Measurements from ENCODE around the gene CDC16. TPM values are rescaled to one million over a fixed set of nuclear protein-coding genes. Genes with fewer than 3 reads are reported as not detected.

Gene CDC16
- total RNA-seq, 1 experiment from 2014 or later = 61.1 TPM

DNA sequence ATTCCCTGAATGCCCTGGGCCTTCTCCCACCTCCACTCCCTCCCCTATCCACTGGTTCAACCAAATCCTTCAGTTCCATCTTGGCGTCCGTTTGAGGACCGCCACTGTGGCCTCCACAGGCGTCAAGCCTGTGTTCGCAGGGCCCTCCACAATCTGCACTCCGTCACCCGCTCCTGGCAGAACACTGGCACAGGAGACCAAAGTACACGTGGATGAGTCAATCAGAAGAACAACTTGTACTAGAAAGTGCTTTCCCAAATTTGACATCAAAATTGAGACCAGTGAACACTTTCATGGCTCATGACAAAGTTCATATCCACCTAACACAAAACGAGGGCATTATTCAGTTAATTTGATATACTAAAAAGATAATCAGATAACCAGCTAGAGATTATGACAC, 6.5 kb upstream of the CDC16 start:
- ChIA-PET CTCF (interaction anchor here (1.2 kb wide), 1 partner anchor 20 kb away, joined by 3 read pairs; no protein-coding TSS in a partner anchor), POLR2A (ENCODE audit: low non-redundant PET) (no interaction called here)
- intact Hi-C loops (cut with micrococcal nuclease; ENCODE audit: unreplicated experiment) = loop anchor here (5.0 kb wide), 2 partner anchors 96 to 1286 kb away; partner anchors contain the start of gene RASA3
- Histone ChIP-seq H3K36me3 (ENCODE audit: insufficient read depth, low read length, poor library complexity, severe bottlenecking) (no peaks in the 10 kb centered on the region), H3K27me3 (replicated peaks; ENCODE audit: insufficient read depth, low read depth, low read length, poor library complexity) (no peaks in the 10 kb centered on the region), H3K4me3 (ENCODE audit: low read depth, low read length, poor library complexity, severe bottlenecking) (no peak overlapping the region), H3K27ac (ENCODE audit: low read depth, low read length, poor library complexity, severe bottlenecking) (no peak overlapping the region), H3K4me1 (ENCODE audit: insufficient read depth, low read length, poor library complexity, severe bottlenecking) (peaks cover 9% of the 10 kb centered on the region), H3K9me3 (ENCODE audit: low read depth, low read length, poor library complexity, severe bottlenecking) (no peaks in the 10 kb centered on the region)
- TF ChIP-seq EZH2 (IDR thresholded peaks at IDR 0.05; ENCODE audit: borderline replicate concordance, low read depth, low read length, poor library complexity, severe bottlenecking) = no peak
- TF ChIP-seq, protein P1, sequence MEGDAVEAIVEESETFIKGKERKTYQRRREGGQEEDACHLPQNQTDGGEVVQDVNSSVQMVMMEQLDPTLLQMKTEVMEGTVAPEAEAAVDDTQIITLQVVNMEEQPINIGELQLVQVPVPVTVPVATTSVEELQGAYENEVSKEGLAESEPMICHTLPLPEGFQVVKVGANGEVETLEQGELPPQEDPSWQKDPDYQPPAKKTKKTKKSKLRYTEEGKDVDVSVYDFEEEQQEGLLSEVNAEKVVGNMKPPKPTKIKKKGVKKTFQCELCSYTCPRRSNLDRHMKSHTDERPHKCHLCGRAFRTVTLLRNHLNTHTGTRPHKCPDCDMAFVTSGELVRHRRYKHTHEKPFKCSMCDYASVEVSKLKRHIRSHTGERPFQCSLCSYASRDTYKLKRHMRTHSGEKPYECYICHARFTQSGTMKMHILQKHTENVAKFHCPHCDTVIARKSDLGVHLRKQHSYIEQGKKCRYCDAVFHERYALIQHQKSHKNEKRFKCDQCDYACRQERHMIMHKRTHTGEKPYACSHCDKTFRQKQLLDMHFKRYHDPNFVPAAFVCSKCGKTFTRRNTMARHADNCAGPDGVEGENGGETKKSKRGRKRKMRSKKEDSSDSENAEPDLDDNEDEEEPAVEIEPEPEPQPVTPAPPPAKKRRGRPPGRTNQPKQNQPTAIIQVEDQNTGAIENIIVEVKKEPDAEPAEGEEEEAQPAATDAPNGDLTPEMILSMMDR (conservative IDR thresholded peaks at IDR 0.05; ENCODE audit: low read depth, low read length) = no peak
- BruUV-seq (replicated peaks) = no TSS peak
- no peak for DNase-seq (ENCODE audit: low spot score)

GRCh38 chr13:114229506-114229905, 5.2 kb upstream of the CDC16 start:
- peaks cover 9% of the 10 kb centered on the region for H3K4me1 ChIP-seq (ENCODE audit: insufficient read depth, low read length, poor library complexity, severe bottlenecking)
- H3K4me3 ChIP-seq (ENCODE audit: low read depth, low read length, poor library complexity, severe bottlenecking) = no peak overlapping the region
- H3K9me3 ChIP-seq (ENCODE audit: low read depth, low read length, poor library complexity, severe bottlenecking) = peaks cover 3% of the 10 kb centered on the region
- no peak for TF ChIP-seq EZH2 (IDR thresholded peaks at IDR 0.05; ENCODE audit: borderline replicate concordance, low read depth, low read length, poor library complexity, severe bottlenecking)
- TF ChIP-seq, protein P1 (conservative IDR thresholded peaks at IDR 0.05; ENCODE audit: low read depth, low read length) = no peak
- no peaks in the 10 kb centered on the region for H3K27me3 ChIP-seq (replicated peaks; ENCODE audit: insufficient read depth, low read depth, low read length, poor library complexity)
- no peak overlapping the region for H3K27ac ChIP-seq (ENCODE audit: low read depth, low read length, poor library complexity, severe bottlenecking)
- CTCF ChIA-PET = no interaction called here
- intact Hi-C loops (cut with micrococcal nuclease; ENCODE audit: unreplicated experiment) = loop anchor here (5.0 kb wide), 2 partner anchors 97 to 1287 kb away; partner anchors contain the start of gene RASA3
- DNase-seq (ENCODE audit: low spot score) = no peak
- H3K36me3 ChIP-seq (ENCODE audit: insufficient read depth, low read length, poor library complexity, severe bottlenecking) = no peaks in the 10 kb centered on the region
- BruUV-seq (replicated peaks) = no TSS peak
- POLR2A ChIA-PET (ENCODE audit: low non-redundant PET) = interaction anchor here (0.6 kb wide), 1 partner anchor 16 kb away, joined by 7 read pairs; no protein-coding TSS in a partner anchor

GRCh38 chr13:114230117-114230516, 4.6 kb upstream of the CDC16 start:
- ChIA-PET POLR2A (ENCODE audit: low non-redundant PET) (no interaction called here), CTCF (no interaction called here)
- no peaks in the 10 kb centered on the region for H3K36me3 ChIP-seq (ENCODE audit: insufficient read depth, low read length, poor library complexity, severe bottlenecking)
- intact Hi-C loops (cut with micrococcal nuclease; ENCODE audit: unreplicated experiment) = no loop called here
- H3K4me3 ChIP-seq (ENCODE audit: low read depth, low read length, poor library complexity, severe bottlenecking) = no peak overlapping the region
- H3K27ac ChIP-seq (ENCODE audit: low read depth, low read length, poor library complexity, severe bottlenecking) = no peak overlapping the region
- peaks cover 9% of the 10 kb centered on the region for H3K4me1 ChIP-seq (ENCODE audit: insufficient read depth, low read length, poor library complexity, severe bottlenecking)
- TF ChIP-seq EZH2 (IDR thresholded peaks at IDR 0.05; ENCODE audit: borderline replicate concordance, low read depth, low read length, poor library complexity, severe bottlenecking) = no peak
- TF ChIP-seq, protein P1 (conservative IDR thresholded peaks at IDR 0.05; ENCODE audit: low read depth, low read length) = no peak
- no peaks in the 10 kb centered on the region for H3K27me3 ChIP-seq (replicated peaks; ENCODE audit: insufficient read depth, low read depth, low read length, poor library complexity)
- no peak for DNase-seq (ENCODE audit: low spot score)
- H3K9me3 ChIP-seq (ENCODE audit: low read depth, low read length, poor library complexity, severe bottlenecking) = peaks cover 4% of the 10 kb centered on the region
- no TSS peak for BruUV-seq (replicated peaks)

Data from A673 (cell line).